IPS-NIHi7 (cell line): ENCODE measurements around the gene MEGF9.

Source experiments
- DNase-seq: peaks from one replicate; pipeline ENCODE4 v3.0.0; 2012; ENCODE audit warnings: mixed read lengths; ENCODE audit errors: extremely low spot score

The MEGF9 gene

GRCh38 chr9:120707170-120707569 lies 7.1 kb downstream of the MEGF9 start:
- DNase-seq: no peak

- no peak for DNase-seq
These were observed 9.1 kb downstream of the MEGF9 start for GRCh38 chr9:120705174-120705573.

- DNase-seq: no peak
These were observed 12.2 kb downstream of the MEGF9 start for GRCh38 chr9:120702075-120702474.

GRCh38 chr9:120701248-120701647 lies 13.0 kb downstream of the MEGF9 start:
- DNase-seq: no peak

GRCh38 chr9:120698766-120699165 lies 15.5 kb downstream of the MEGF9 start:
- no peak for DNase-seq

GRCh38 chr9:120697448-120697847 lies 16.8 kb downstream of the MEGF9 start:
- no peak for DNase-seq

- no peak for DNase-seq
These were observed 17.6 kb downstream of the MEGF9 start for GRCh38 chr9:120696551-120697230.

GRCh38 chr9:120694559-120694958 lies 19.7 kb downstream of the MEGF9 start:
- DNase-seq: no peak

GRCh38 chr9:120693700-120694008 lies 20.6 kb downstream of the MEGF9 start:
- no peak for DNase-seq

- DNase-seq: peak; percentile 12
These were observed 21.2 kb downstream of the MEGF9 start for GRCh38 chr9:120692901-120693699.

- DNase-seq: no peak
These were observed 23.9 kb downstream of the MEGF9 start for GRCh38 chr9:120690372-120690771.

- no peak for DNase-seq
These were observed 24.4 kb downstream of the MEGF9 start for GRCh38 chr9:120689860-120690259.

GRCh38 chr9:120688758-120689157 lies 25.5 kb downstream of the MEGF9 start:
- DNase-seq: no peak

- DNase-seq: no peak
These were observed 31.1 kb downstream of the MEGF9 start for GRCh38 chr9:120683150-120683549.

GRCh38 chr9:120681121-120681520 lies 33.1 kb downstream of the MEGF9 start:
- DNase-seq: no peak

GRCh38 chr9:120680579-120680978 lies 33.7 kb downstream of the MEGF9 start:
- DNase-seq: no peak

- no peak for DNase-seq
These were observed 34.1 kb downstream of the MEGF9 start for GRCh38 chr9:120680161-120680560.

- no peak for DNase-seq
These were observed 36.3 kb downstream of the MEGF9 start for GRCh38 chr9:120677965-120678364.

- DNase-seq: no peak
These were observed 37.4 kb downstream of the MEGF9 start for GRCh38 chr9:120676767-120677402.

GRCh38 chr9:120668399-120668798 lies 45.9 kb downstream of the MEGF9 start:
- DNase-seq: no peak

GRCh38 chr9:120663950-120664349 lies 50.3 kb downstream of the MEGF9 start:
- no peak for DNase-seq

- DNase-seq: no peak
These were observed 50.9 kb downstream of the MEGF9 start for GRCh38 chr9:120663380-120663779.

GRCh38 chr9:120662513-120662912 lies 51.8 kb downstream of the MEGF9 start:
- DNase-seq: no peak
